H1 (cell line): ENCODE results near the gene RESP18. TPM values are rescaled to one million over a fixed set of nuclear protein-coding genes. Genes with fewer than 3 reads are reported as not detected.

Source experiments
- CTCF ChIA-PET: fragments of 300-600 bp; sonication (Branson Sonifier 250); formaldehyde crosslinking; loops from one replicate; lab custom pipeline; 2021; ENCODE audit not compliant: partially characterized antibody; lab: Charles Lee
- POLR2A ChIA-PET: fragments of 300-600 bp; sonication (Branson Sonifier 250); formaldehyde crosslinking; loops from one replicate; lab custom pipeline; 2021; ENCODE audit warnings: inconsistent platforms; ENCODE audit not compliant: partially characterized antibody; lab: Charles Lee
- DNase-seq, 2 experiments: peaks; one replicate each; pipeline versions ENCODE4 v3.0.0 to v3.0.0-alpha.2; 2010 to 2022; ENCODE audit warnings: low spot score in 2 of 2, low read depth in 1 of 2, mixed read lengths in 1 of 2
- FAIRE-seq: peaks from 2 replicates; lab custom pipeline; 2011; peaks lifted over from hg19 to GRCh38; lab: Jason Lieb, UNC
- H2AFZ ChIP-seq: 2 replicates; pipeline ENCODE4 v1.8.1; 2012; ENCODE audit warnings: low read length, inconsistent platforms
- H2AK5ac ChIP-seq: 2 replicates; pipeline ENCODE4 v1.6.1; 2013; ENCODE audit warnings: low read depth, low read length
- H2BK120ac ChIP-seq: replicated peaks from 2 replicates; pipeline ENCODE3; 2013; ENCODE audit warnings: low read depth, low read length, inconsistent platforms
- H2BK12ac ChIP-seq: 2 replicates; pipeline ENCODE4 v1.6.1; 2013; ENCODE audit warnings: low read depth, low read length
- H2BK15ac ChIP-seq: 2 replicates; pipeline ENCODE4 v1.6.1; 2013; ENCODE audit warnings: low read length
- H2BK20ac ChIP-seq: 2 replicates; pipeline ENCODE4 v1.6.1; 2013; ENCODE audit warnings: low read length
- H2BK5ac ChIP-seq: 2 replicates; pipeline ENCODE4 v1.6.1; 2013; ENCODE audit warnings: low read depth, low read length
- H3K14ac ChIP-seq: 2 replicates; pipeline ENCODE4 v1.6.1; 2013; ENCODE audit warnings: inconsistent platforms; ENCODE audit not compliant: insufficient read length
- H3K18ac ChIP-seq: 2 replicates; pipeline ENCODE4 v1.6.1; 2013; ENCODE audit warnings: low read length; ENCODE audit errors: extremely low read depth
- H3K23ac ChIP-seq: 2 replicates; pipeline ENCODE4 v1.6.1; 2013; ENCODE audit warnings: inconsistent platforms; ENCODE audit not compliant: insufficient read length
- H3K23me2 ChIP-seq: 2 replicates; pipeline ENCODE4 v1.6.1; 2013; ENCODE audit warnings: low read depth, low read length
- H3K27ac ChIP-seq: 2 replicates; pipeline ENCODE4 v1.6.1; 2011; ENCODE audit warnings: low read depth, low read length, inconsistent platforms
- H3K27me3 ChIP-seq, 4 experiments: replicated peaks in 1 of 4; 1 replicate in 1 of 4; 2 replicates in 3 of 4; pipeline versions ENCODE4 v1.6.1 to v1.8.1; 2011 to 2013; ENCODE audit warnings: low read length in 3 of 4, mild to moderate bottlenecking in 3 of 4, inconsistent platforms in 2 of 4, mixed read lengths in 2 of 4, moderate library complexity in 1 of 4; ENCODE audit not compliant: control insufficient read depth in 3 of 4, insufficient read depth in 3 of 4; ENCODE audit errors: extremely low read depth in 1 of 4
- H3K36me3 ChIP-seq, 4 experiments: 2 replicates each; pipeline versions ENCODE4 v1.6.1 to v1.8.1; 2011 to 2013; ENCODE audit warnings: mild to moderate bottlenecking in 4 of 4, low read length in 3 of 4, moderate library complexity in 2 of 4, control low read depth in 1 of 4, inconsistent platforms in 1 of 4; ENCODE audit not compliant: insufficient read depth in 4 of 4, control insufficient read depth in 2 of 4
- H3K4ac ChIP-seq: replicated peaks from 2 replicates; pipeline ENCODE3; 2013; ENCODE audit warnings: low read length, low read depth, mixed read lengths, inconsistent platforms; ENCODE audit not compliant: insufficient read length
- H3K4me1 ChIP-seq, 4 experiments: replicated peaks in 1 of 4; 1 replicate in 1 of 4; 2 replicates in 3 of 4; pipeline versions ENCODE4 v1.6.1 to v1.8.1; 2011 to 2013; ENCODE audit warnings: low read length in 3 of 4, inconsistent platforms in 2 of 4, mixed read lengths in 1 of 4; ENCODE audit not compliant: insufficient read depth in 4 of 4, control insufficient read depth in 3 of 4
- H3K4me2 ChIP-seq, 2 experiments: 2 replicates each; pipeline versions ENCODE4 v1.6.1 to v1.8.1; 2011 to 2013; ENCODE audit warnings: low read depth in 2 of 2, low read length in 2 of 2, control low read depth in 1 of 2, inconsistent platforms in 1 of 2, mild to moderate bottlenecking in 1 of 2; ENCODE audit not compliant: insufficient read depth in 1 of 2
- H3K4me3 ChIP-seq, 4 experiments: fragments of 200-600, 300-600 bp in 1 of 4; sonication (generic), shearing (Covaris generic), sonication (Bioruptor Twin) in 1 of 4; 2 replicates each; pipeline versions ENCODE4 v1.5.1 to v1.8.1; 2011 to 2016; ENCODE audit warnings: low read length in 4 of 4, low read depth in 3 of 4, control low read depth in 2 of 4, inconsistent platforms in 2 of 4, mild to moderate bottlenecking in 2 of 4, mixed read lengths in 1 of 4, moderate library complexity in 1 of 4; ENCODE audit not compliant: insufficient read depth in 2 of 4; ENCODE audit errors: extremely low read depth in 1 of 4
- H3K56ac ChIP-seq: replicated peaks from 2 replicates; pipeline ENCODE3; 2013; ENCODE audit warnings: low read depth, mild to moderate bottlenecking, mixed read lengths, low read length, inconsistent platforms; ENCODE audit not compliant: insufficient read length
- H3K79me1 ChIP-seq: 2 replicates; pipeline ENCODE4 v1.6.1; 2013; ENCODE audit warnings: low read depth, low read length, control low read depth
- H3K79me2 ChIP-seq, 2 experiments: 2 replicates each; pipeline versions ENCODE4 v1.6.1 to v1.8.1; 2012 to 2013; ENCODE audit warnings: low read length in 2 of 2, mild to moderate bottlenecking in 2 of 2, inconsistent platforms in 1 of 2; ENCODE audit not compliant: insufficient read depth in 2 of 2, control insufficient read depth in 1 of 2
- H3K9ac ChIP-seq, 4 experiments: replicated peaks in 1 of 4; 1 replicate in 1 of 4; 2 replicates in 3 of 4; pipeline versions ENCODE4 v1.6.1 to v1.8.1; 2011 to 2013; ENCODE audit warnings: low read depth in 3 of 4, low read length in 3 of 4, control low read depth in 2 of 4, mild to moderate bottlenecking in 2 of 4, moderate library complexity in 2 of 4, inconsistent platforms in 1 of 4; ENCODE audit errors: extremely low read depth in 1 of 4
- H3K9me3 ChIP-seq, 2 experiments: 2 replicates each; pipeline versions ENCODE4 v1.6.1 to v1.8.1; 2012 to 2013; ENCODE audit warnings: mild to moderate bottlenecking in 2 of 2, moderate library complexity in 2 of 2, control low read depth in 1 of 2, inconsistent platforms in 1 of 2, low read depth in 1 of 2, low read length in 1 of 2, mixed read lengths in 1 of 2; ENCODE audit not compliant: insufficient read depth in 2 of 2
- H4K20me1 ChIP-seq, 2 experiments: replicated peaks in 1 of 2; 2 replicates each; pipeline versions ENCODE3 to v1.8.1; 2011 to 2013; ENCODE audit warnings: inconsistent platforms in 2 of 2, low read length in 2 of 2, mild to moderate bottlenecking in 1 of 2; ENCODE audit not compliant: insufficient read depth in 2 of 2, control insufficient read depth in 1 of 2
- H4K5ac ChIP-seq: 2 replicates; pipeline ENCODE4 v1.6.1; 2013; ENCODE audit warnings: low read length, low read depth, mixed read lengths, inconsistent platforms; ENCODE audit not compliant: insufficient read length
- H4K8ac ChIP-seq: 2 replicates; pipeline ENCODE4 v1.8.0; 2013; ENCODE audit warnings: mild to moderate bottlenecking, moderate library complexity, low read length, inconsistent platforms; ENCODE audit not compliant: insufficient read depth; ENCODE audit errors: extremely low read depth
- H4K91ac ChIP-seq: replicated peaks from 2 replicates; pipeline ENCODE3; 2013; ENCODE audit warnings: low read length, mixed read lengths, inconsistent platforms; ENCODE audit not compliant: insufficient read length
- ASH2L ChIP-seq: fragments of 200-600, 300-600 bp; sonication (generic); IDR thresholded peaks from one replicate; pipeline ENCODE4 v1.7.1; 2017; ENCODE audit warnings: low read length
- ATF3 ChIP-seq: IDR thresholded peaks from 2 replicates; pipeline ENCODE4 v1.6.1; 2011; ENCODE audit warnings: low read depth, mild to moderate bottlenecking, low read length; ENCODE audit not compliant: insufficient read depth
- CHD1 ChIP-seq: IDR thresholded peaks from 2 replicates; pipeline ENCODE4 v1.6.1; 2012; ENCODE audit warnings: low read depth, low read length, improper control_type of control experiment
- EP300 ChIP-seq, 2 experiments: IDR thresholded peaks; 1 replicate in 1 of 2; 2 replicates in 1 of 2; pipeline ENCODE4 v1.6.1; 2011 to 2012; ENCODE audit warnings: low read depth in 2 of 2, low read length in 2 of 2, mild to moderate bottlenecking in 2 of 2, borderline replicate concordance in 1 of 2, inconsistent platforms in 1 of 2, moderate library complexity in 1 of 2
- GABPA ChIP-seq: IDR thresholded peaks from 2 replicates; pipeline ENCODE4 v1.6.1; 2011; ENCODE audit warnings: mild to moderate bottlenecking, low read length, moderate library complexity, borderline replicate concordance; ENCODE audit not compliant: insufficient read depth
- JUND ChIP-seq: IDR thresholded peaks from 2 replicates; pipeline ENCODE4 v1.6.1; 2011; ENCODE audit warnings: mild to moderate bottlenecking, improper control_type of control experiment, low read length
- KDM1A ChIP-seq: fragments of 200-600, 300-600 bp; sonication (generic); IDR thresholded peaks from 2 replicates; pipeline ENCODE4 v1.7.1; 2016; ENCODE audit warnings: mild to moderate bottlenecking, low read length, borderline replicate concordance
- MAFK ChIP-seq: IDR thresholded peaks from 2 replicates; pipeline ENCODE4 v1.6.1; 2012; ENCODE audit warnings: low read depth, mild to moderate bottlenecking, improper control_type of control experiment, low read length
- SAP30 ChIP-seq: fragments of 300-600 bp; sonication (generic); IDR thresholded peaks from 2 replicates; pipeline ENCODE4 v1.7.1; 2012; ENCODE audit warnings: low read length, moderate library complexity, mild to moderate bottlenecking, inconsistent platforms; ENCODE audit not compliant: insufficient read depth, insufficient replicate concordance
- TAF7 ChIP-seq: optimal IDR thresholded peaks from 2 replicates; pipeline ENCODE3; 2011; ENCODE audit warnings: low read depth, mild to moderate bottlenecking, inconsistent platforms, low read length, moderate library complexity, borderline replicate concordance
- WGBS, 2 experiments: shearing (Covaris generic) in 1 of 2; methylation state at CpG; one replicate each; pipeline versions ENCODE4 v1.1.6 to v1.1.7; 2013 to 2015; ENCODE audit warnings: low lambda C conversion rate in 2 of 2, mixed read lengths in 2 of 2, inconsistent platforms in 1 of 2, low coverage in 1 of 2, missing lambda C conversion rate in 1 of 2; ENCODE audit not compliant: insufficient replicate concordance in 2 of 2, insufficient coverage in 1 of 2, insufficient read length in 1 of 2; ENCODE audit errors: extremely low coverage in 1 of 2, missing lambda C conversion rate in 1 of 2; 5-methylcytosine and 5-hydroxymethylcytosine counted together
- polyA plus RNA-seq, 7 experiments: library from polyadenylated mRNA; depleted of rRNA in 3 of 7; stranded (reverse) in 5 of 7; unstranded in 2 of 7; fragments of >200 nt in 5 of 7; fragments of 200-250 nt in 2 of 7; gene quantifications; 1 replicate in 5 of 7; 2 replicates in 1 of 7; 4 replicates in 1 of 7; pipeline versions ENCODE4 v1.2.1 to v1.2.3, GENCODE V29; 2011 to 2013; ENCODE audit warnings: missing spikeins in 2 of 7, mixed read lengths in 2 of 7
- total RNA-seq: library from RNA; stranded (reverse); fragmentation: NEBNext Ultra II Directional; extraction: Animal tissue kit (Norgen Biotek cat#: 25700); gene quantifications from 2 replicates; pipeline ENCODE4 v1.2.1, GENCODE V29; 2021
- TF ChIP-seq, protein P1 (sequence below): IDR thresholded peaks from 2 replicates; pipeline ENCODE4 v1.6.1; 2012; ENCODE audit warnings: inconsistent platforms

The RESP18 gene
- total and polyA plus RNA-seq, 2 of the 8 experiments (the other 6 are each of a cell fraction or from before 2014, with no cell fraction given) = not detected

- H2BK15ac ChIP-seq = no peak overlapping the region
- no peak overlapping the region for H3K14ac ChIP-seq
- H3K79me1 ChIP-seq = no peaks in the 10 kb centered on the region
- FAIRE-seq (no peak), DNase-seq (no peak)
- no peak overlapping the region for H2AFZ ChIP-seq
- H3K4me1 ChIP-seq = peaks cover 0 to 4% (median 0%) of the 10 kb centered on the region in 4 experiments; a peak in 2 of 7 replicates
- ChIA-PET POLR2A (interaction anchor here (1.4 to 2.1 kb wide), 2 partner anchors 12 to 70 kb away, joined by 4 to 5 read pairs; partner anchors contain the start of genes GLB1L and STK16), CTCF (interaction anchor here (0.8 to 4.3 kb wide), 7 partner anchors 8 to 104 kb away, joined by 3 to 17 read pairs (median 5); partner anchors contain the start of genes GLB1L and STK16)
- no peak overlapping the region for H3K56ac ChIP-seq
- H3K23me2 ChIP-seq = no peaks in the 10 kb centered on the region
- H3K18ac ChIP-seq = no peak overlapping the region
- no peaks in the 10 kb centered on the region for H4K20me1 ChIP-seq
- no peak overlapping the region for H2AK5ac ChIP-seq
- H2BK20ac ChIP-seq = no peak overlapping the region
- no peaks in the 10 kb centered on the region for H3K36me3 ChIP-seq
- H2BK120ac ChIP-seq = no peak overlapping the region
- no peak overlapping the region for H4K91ac ChIP-seq
- H3K27me3 ChIP-seq = peaks cover 0 to 4% (median 0%) of the 10 kb centered on the region in 4 experiments; a peak in 2 of 7 replicates
- no peak overlapping the region for H3K4ac ChIP-seq
- WGBS, 2 experiments = 89% methylated on average over 16 of the region's 16 CpGs; no CpG with 5 or more reads in 1 of the 2 experiments
- no peak overlapping the region for H2BK12ac ChIP-seq
- no peak overlapping the region for H3K23ac ChIP-seq
- H3K9ac ChIP-seq = no peak overlapping the region
- no peak overlapping the region for H4K5ac ChIP-seq
- H3K4me3 ChIP-seq = no peak overlapping the region
- H3K9me3 ChIP-seq = no peaks in the 10 kb centered on the region
- H3K79me2 ChIP-seq = no peaks in the 10 kb centered on the region
- H4K8ac ChIP-seq = no peak overlapping the region
- no peak overlapping the region for H3K27ac ChIP-seq
- H3K4me2 ChIP-seq = no peak overlapping the region
- no peak overlapping the region for H2BK5ac ChIP-seq
- TF ChIP-seq ATF3 (no peak), MAFK (no peak), ASH2L (no peak), TAF7 (no peak), GABPA (no peak), CHD1 (no peak), EP300 (IDR thresholded peaks at IDR 0.05; ENCODE audit: borderline replicate concordance in 1 of 2, low read depth in 2 of 2, low read length in 2 of 2) (no peak), SAP30 (no peak), KDM1A (no peak), JUND (no peak)
- TF ChIP-seq, protein P1, sequence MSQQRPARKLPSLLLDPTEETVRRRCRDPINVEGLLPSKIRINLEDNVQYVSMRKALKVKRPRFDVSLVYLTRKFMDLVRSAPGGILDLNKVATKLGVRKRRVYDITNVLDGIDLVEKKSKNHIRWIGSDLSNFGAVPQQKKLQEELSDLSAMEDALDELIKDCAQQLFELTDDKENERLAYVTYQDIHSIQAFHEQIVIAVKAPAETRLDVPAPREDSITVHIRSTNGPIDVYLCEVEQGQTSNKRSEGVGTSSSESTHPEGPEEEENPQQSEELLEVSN = no peak
These were observed 17.6 kb downstream of the RESP18 start for GRCh38 chr2:219314804-219315468.
